Erythroblast (primary cell): ENCODE results near the gene KCNT2.
"Not testable (repeated sequence)": the region's sequence is repeated elsewhere in the genome, so short reads cannot be mapped to it uniquely, and the experiment has no call there.

Experiments used
- DNase-seq, 2 experiments: peaks; one replicate each; lab custom pipeline; 2025; lab: John Stamatoyannopoulos, UW
- GATA1 ChIP-seq: IDR thresholded peaks from 2 replicates; pipeline ENCODE4 v1.6.1; 2011; ENCODE audit warnings: low read depth, mild to moderate bottlenecking, control low read depth, low read length, moderate library complexity
- POLR2A ChIP-seq: IDR thresholded peaks from 2 replicates; pipeline ENCODE4 v1.6.1; 2011; ENCODE audit warnings: mild to moderate bottlenecking, low read length

KCNT2 gene

DNA sequence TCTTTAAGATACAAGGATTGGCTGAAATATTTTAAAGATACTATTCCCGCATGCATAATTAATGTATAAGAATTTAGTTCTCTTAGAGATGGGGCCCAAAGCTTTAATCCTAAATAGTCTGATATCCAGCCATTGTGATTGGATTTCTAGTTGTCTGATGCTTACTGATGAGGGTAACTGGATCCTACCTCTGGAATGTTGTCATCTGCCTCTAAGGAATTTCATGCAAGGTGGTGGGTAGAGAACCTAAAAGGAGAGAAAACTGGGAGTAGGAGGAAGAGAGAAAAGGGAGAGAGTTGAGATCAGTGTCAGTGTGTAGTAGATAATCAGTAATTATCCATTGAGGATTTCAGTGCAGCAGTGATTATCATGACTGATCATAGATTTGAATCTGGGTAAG, 295.5 kb downstream of the KCNT2 start:
- no peak for DNase-seq

DNA sequence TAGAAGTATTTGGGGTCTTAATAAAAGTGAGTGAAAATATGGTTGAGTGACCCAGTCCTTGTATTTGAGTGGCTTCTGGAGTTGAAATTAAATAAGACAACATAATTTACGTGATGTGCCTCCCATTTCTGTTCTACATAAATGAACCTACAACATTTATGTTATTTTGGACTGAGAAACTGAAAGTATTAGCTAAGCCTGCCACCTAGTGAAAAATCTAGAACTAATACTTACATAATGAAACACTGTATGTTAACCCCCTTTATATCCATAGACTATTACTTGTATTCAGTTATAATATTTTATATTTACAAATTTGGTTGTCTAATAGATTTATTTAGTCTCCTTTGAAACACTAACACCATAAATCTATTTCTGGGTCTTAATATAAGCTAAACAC, 298.9 kb downstream of the KCNT2 start:
- peak; percentile 21 to 22 for DNase-seq

More for the DNA sequence above, 295.5 kb downstream of the KCNT2 start:
- TF ChIP-seq GATA1 (no peak), POLR2A (no peak)

DNA sequence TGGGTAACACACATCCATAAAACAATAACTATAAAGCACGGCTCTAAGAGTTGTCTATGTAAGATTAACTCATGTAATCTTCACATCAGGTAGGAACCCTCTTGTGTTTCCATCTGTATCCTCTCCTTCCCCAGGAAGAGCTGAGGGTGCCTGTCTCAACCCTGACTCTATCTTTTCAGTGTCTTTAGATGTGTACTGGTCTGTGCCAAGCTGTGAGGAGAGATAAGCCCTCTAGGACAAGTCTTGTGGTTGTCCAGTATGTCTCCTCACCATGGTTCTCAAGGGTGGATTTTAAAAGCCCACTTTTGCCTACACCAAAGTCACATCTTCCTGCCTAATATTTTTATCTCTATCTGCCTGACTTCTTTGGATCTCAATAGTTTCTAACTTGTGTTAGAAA, 300.1 kb downstream of the KCNT2 start:
- peak; percentile 1 to 51 for DNase-seq
- no peak for TF ChIP-seq GATA1
- no peak for TF ChIP-seq POLR2A

More for the DNA sequence above, 298.9 kb downstream of the KCNT2 start:
- TF ChIP-seq GATA1 (no peak), POLR2A (no peak)

- TF ChIP-seq GATA1 = no peak
- TF ChIP-seq POLR2A = no peak
- no peak for DNase-seq
These were observed 301.8 kb downstream of the KCNT2 start for GRCh38 chr1:196306421-196306820.

GRCh38 chr1:196305216-196305615, 303.0 kb downstream of the KCNT2 start:
- no peak for TF ChIP-seq POLR2A
- TF ChIP-seq GATA1 = no peak
- DNase-seq = no peak

DNA sequence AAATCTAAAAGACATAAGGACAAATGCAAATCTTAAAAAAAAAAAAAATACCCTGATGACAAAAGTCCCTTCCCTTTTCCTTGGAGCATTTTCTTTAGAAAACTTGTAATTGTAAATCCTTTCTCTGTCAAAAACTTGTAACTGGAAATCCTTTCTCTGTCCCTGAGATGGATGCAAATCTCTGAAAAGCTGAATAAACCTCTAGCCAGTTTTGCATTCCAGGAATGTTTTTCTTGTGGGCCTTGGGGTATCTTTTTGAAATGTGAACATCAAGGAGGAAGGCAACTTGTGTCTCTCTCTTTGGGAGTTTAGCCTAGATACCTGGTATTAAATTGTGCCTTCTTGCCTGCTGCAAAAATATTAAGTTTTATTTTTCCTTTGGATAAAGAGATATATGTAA, 305.3 kb downstream of the KCNT2 start:
- no peak for TF ChIP-seq GATA1
- no peak for DNase-seq

DNA sequence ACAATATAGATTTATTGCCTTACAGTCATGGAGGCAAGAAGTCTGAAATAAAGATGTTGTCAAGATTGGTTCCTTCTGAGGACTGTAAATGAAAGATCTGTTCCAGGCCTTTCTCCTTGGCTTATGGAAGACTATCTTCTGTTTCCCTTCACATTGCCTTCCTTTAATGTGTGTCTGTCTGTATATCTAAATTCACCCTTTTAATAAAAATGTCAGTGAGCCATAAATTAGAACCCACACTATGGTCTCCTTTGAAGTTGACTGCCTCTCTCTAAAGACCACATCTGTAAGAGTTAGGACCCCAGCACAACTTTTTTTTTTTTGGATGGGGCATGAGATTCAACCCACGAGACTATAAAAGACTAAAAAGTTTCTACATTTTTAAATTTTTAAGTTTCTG, 305.8 kb downstream of the KCNT2 start:
- no peak for TF ChIP-seq POLR2A
- no peak for TF ChIP-seq GATA1

GRCh38 chr1:196295766-196296165, 312.5 kb downstream of the KCNT2 start:
- no peak for DNase-seq
- TF ChIP-seq GATA1 (no peak), POLR2A (no peak)

More for the DNA sequence above, 305.8 kb downstream of the KCNT2 start:
- DNase-seq = no peak

DNA sequence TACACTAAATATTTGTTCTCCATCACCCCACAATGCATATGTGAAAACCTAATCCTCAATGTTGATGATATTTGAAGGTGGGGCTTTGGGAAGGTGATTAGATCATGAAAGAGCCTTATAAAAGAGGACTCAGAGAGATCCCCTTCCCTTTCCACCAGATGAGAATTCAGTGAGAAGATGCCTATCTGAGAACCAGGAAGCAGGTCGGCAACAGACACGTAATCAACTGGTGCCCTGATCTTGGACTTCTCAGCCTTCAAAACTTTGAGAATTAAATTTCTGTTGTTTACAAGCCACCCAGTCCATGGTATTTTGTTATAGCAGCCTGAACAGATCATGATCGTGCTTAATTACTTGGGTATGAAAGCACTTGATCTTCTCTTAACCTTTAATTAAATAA, 329.4 kb downstream of the KCNT2 start:
- DNase-seq = no peak
- no peak for TF ChIP-seq GATA1
- TF ChIP-seq POLR2A = no peak

- DNase-seq = no peak
- TF ChIP-seq GATA1 = no peak
These were observed 330.4 kb downstream of the KCNT2 start for GRCh38 chr1:196277860-196278259.

DNA sequence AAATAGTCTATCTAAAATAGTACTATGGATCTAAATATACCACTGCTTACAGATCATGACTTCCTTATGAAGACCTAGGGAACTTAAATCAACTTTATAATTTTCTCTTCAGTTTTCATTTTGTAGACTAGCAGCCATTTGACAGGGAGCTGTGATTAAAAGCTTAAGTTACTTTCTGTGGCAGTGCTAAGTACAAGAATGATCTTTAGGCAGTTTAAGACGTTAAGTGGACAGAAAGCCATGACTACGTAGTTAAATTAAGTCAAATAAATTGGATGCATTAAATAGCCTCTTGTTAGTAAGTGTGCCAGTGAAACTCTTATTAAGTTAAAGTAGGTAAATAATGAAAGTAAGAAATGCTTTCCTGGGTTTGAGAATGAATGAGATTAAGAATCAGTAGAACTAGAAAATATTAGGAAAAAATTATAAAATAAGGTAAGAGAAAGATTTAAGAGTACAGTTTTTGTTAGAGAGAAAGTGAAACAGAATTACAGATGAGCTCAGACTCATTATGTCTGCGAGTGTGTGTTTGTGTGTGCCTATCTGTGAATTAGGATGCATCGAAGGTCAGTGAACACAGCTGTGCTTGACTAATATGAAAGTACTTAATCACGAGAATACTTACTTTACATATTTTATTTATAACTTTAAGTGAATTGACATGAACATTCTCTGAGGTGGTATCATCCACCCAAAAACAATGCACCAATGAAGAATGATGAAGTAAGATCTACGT, 336.9 kb downstream of the KCNT2 start:
- DNase-seq = no peak
- TF ChIP-seq GATA1 = no peak
- no peak for TF ChIP-seq POLR2A

GRCh38 chr1:196263086-196263485, 345.2 kb downstream of the KCNT2 start:
- not testable (repeated sequence) for DNase-seq

- DNase-seq = no peak
- TF ChIP-seq GATA1 (no peak), POLR2A (no peak)
These were observed 348.0 kb downstream of the KCNT2 start for GRCh38 chr1:196260270-196260669.

DNA sequence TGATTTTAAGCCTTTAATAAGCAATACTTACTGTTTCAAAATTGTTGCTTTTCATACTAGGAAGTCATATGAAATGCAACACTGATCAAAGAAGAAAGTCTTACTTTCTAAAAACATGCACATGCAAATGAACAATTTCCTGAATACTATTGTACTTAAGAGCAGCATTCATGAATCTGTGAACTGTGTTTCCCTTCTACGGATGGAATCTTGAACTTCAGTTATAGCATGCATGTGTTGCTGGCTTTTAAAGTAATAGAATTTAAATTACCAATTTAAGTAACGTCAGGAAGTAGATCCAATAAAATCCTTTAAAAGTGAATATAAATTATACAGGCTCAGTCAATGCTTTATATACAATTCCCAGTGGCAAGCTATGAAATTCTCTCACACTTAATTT, 348.9 kb downstream of the KCNT2 start:
- TF ChIP-seq POLR2A (no peak), GATA1 (no peak)
- DNase-seq = no peak

DNA sequence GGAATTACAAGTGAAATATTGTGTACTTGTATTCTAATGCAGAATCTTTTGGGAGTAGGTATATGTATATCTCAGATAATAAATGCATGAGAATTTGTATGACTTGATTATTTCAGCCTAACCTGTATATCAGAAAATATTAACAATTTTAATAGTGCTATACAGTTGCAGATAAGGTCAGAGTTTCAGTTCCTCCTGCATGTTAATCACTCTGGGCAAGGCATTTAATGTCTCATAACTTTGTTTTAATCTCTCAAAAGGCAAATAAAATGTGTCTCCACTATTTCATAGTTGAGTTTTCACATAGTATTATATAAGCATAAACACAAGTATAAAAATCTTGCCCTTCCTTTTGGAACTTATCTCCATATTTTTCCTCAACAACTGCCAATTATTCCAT, 352.5 kb downstream of the KCNT2 start:
- TF ChIP-seq POLR2A = no peak
- DNase-seq = no peak
